A549 (cell line): ENCODE data around the gene SNW1.

Source experiments
- CTCF ChIP-seq: fragments of >200 bp; sonication (Bioruptor Twin); formaldehyde crosslinking; IDR thresholded peaks from 3 replicates; pipeline ENCODE4 v1.5.1; 2016
- MAFK ChIP-seq: fragments of 450-650 bp; IDR thresholded peaks from 2 replicates; pipeline ENCODE4 v1.6.1; 2014; ENCODE audit not compliant: partially characterized antibody
- PBX3 ChIP-seq: IDR thresholded peaks from 2 replicates; pipeline ENCODE4 v1.6.1; 2012
- RAD21 ChIP-seq, 2 experiments: fragments of >200 bp in 1 of 2; sonication (Bioruptor Twin) in 1 of 2; formaldehyde crosslinking in 1 of 2; IDR thresholded peaks in 1 of 2; conservative IDR thresholded peaks in 1 of 2; 2 replicates in 1 of 2; 3 replicates in 1 of 2; pipeline ENCODE4 v1.6.1; 2012 to 2018; ENCODE audit warnings: inconsistent platforms in 1 of 2
- REST ChIP-seq: fragments of 200-600 bp; sonication (generic); IDR thresholded peaks from 2 replicates; pipeline ENCODE4 v1.6.1; 2016; ENCODE audit warnings: antibody characterized with exemption, mild to moderate bottlenecking, moderate library complexity
- RFX5 ChIP-seq: fragments of 450-650 bp; IDR thresholded peaks from 2 replicates; pipeline ENCODE4 v1.7.1; 2014; ENCODE audit warnings: antibody characterized with exemption, mild to moderate bottlenecking, moderate library complexity

- TF ChIP-seq CTCF (no peak), MAFK (no peak), RAD21 (conservative IDR thresholded peaks at IDR 0.05 in 1 of 2, IDR thresholded peaks at IDR 0.05 in 1 of 2) (no peak), RFX5 (no peak), PBX3 (no peak), REST (no peak)
These were observed 69.7 kb downstream of the SNW1 start for GRCh38 chr14:77691259-77691658.
